Renal cortex interstitium (tissue), 11 donors: ENCODE measurements around the gene NPHP4. TPM values are rescaled to one million over a fixed set of nuclear protein-coding genes. Genes with fewer than 3 reads are reported as not detected.

Experiments used
- DNase-seq, 11 donors: peaks; one replicate each; pipeline ENCODE4 v3.0.0-alpha.2; 2013; ENCODE audit warnings: low read depth in 9 of 11, low spot score in 4 of 11; ENCODE audit errors: extremely low read depth in 1 of 11
- polyA plus RNA-seq, 3 donors: library from polyadenylated mRNA; unstranded; fragments of 120-200 nt; gene quantifications; one replicate each; pipeline ENCODE4 v1.2.1, GENCODE V29; 2013; ENCODE audit not compliant: insufficient read length in 3 of 3

NPHP4 gene
- polyA plus RNA-seq, 3 donors: 9.1 to 16.6 (median 13.0) TPM

GRCh38 chr1:5891137-5891536 lies 101.1 kb downstream of the NPHP4 start:
- no peak for DNase-seq

DNA sequence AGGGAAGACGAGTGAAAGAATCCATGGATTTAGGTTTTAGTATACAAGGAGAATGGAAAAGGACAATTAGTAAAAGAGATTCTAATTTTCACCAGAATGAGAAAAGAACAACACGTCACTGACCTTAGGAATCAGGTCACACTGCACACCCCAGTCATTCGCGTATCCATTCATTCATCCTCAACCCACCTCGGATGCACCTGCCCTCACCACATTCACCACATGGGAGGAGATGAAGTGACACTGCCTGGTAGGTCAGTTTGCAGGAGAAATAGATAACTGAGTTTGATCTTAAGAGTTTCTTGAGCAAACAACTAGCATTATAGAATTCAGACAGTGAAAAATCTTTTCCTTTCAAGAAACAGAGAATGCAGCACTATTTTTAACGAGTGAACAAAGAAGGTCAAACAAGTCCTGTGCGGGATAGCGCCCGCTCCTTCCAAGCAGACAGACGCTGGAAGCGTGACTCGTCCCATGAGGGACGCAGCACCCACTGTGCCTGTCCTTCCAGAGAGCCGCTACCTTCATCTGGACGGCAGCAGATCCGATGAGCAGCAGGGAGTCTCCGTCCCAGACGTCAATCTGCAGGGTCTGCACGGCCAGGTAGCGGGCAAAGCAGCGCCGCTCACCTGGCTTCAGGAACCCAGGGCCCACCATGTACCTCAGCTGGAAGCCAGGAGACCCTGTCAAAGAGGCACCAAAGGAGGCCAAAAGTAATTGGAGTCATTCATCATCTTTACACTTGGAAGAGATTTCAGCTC lies 101.7 kb downstream of the NPHP4 start:
- no peak for DNase-seq

DNA sequence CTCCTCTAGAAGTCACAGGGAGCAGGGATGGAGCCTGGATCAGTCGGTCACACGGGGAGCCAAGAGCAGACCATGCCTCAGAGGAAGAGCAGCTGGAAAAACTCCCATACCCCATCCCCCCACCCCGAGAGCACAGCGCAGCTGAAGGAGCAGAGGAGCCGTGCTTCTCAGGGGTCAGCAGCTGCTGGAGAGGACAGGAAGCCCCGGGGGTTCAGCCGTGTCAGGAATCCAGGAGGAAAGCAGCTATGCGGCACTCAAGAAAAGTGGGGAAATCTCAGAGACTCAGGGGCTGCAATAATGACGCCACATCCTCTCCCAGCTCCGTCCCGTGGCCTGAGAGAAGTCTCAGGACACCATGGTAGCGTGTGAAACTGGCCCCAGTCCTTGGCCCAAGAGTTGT lies 102.3 kb downstream of the NPHP4 start:
- peak in 2 of 11 donors; percentile 33 to 39 for DNase-seq

DNA sequence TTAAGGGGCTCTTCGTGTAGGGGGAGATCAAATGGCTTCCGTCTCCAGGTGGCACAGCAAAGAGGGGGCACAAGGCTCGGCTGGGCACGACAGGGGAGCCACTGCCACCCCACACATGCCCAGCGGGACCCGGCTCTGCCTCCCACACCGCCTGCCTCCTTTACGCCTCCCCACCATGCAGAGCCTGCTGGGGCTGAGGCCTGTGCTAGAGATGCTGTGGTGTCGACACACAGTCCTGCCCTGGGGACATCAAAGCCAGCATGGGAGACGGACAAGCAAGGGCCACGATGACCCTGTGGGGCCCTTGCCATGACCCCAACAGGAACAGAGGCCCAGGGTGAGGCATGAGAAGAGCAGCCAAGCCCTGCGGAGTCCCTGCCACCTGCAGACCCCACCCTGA lies 102.8 kb downstream of the NPHP4 start:
- DNase-seq: no peak

DNA sequence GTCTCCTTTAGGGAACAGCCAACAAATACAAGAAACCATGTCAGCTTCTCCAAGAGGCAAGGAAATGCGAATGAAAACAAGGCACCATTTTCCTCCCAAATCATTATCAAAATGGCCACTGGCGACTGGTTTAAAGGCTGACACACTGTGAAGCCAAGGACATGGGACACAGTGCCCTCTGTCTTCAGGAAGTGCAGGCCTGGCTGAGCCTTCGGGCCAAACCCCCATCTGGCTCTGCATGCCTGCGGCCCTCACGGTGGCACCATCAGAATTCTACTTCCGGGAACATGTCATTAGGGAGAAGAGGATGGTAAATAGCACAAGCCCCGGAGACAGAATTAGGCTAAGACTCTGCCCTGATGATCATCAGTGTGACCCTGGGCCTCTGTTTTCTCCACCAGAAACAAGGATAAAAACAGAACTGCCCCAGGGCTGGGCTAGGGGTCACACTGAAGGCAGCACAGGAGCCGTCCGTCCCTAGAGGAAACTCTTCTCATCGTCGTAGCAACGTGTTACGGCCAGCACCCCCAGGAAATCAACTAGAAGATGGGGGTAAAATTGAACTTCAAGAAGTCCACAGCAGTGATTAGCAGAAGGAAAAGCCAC lies 103.5 kb downstream of the NPHP4 start:
- no peak for DNase-seq

- no peak for DNase-seq
Measured at GRCh38 chr1:5887971-5888361, 104.3 kb downstream of the NPHP4 start.

DNA sequence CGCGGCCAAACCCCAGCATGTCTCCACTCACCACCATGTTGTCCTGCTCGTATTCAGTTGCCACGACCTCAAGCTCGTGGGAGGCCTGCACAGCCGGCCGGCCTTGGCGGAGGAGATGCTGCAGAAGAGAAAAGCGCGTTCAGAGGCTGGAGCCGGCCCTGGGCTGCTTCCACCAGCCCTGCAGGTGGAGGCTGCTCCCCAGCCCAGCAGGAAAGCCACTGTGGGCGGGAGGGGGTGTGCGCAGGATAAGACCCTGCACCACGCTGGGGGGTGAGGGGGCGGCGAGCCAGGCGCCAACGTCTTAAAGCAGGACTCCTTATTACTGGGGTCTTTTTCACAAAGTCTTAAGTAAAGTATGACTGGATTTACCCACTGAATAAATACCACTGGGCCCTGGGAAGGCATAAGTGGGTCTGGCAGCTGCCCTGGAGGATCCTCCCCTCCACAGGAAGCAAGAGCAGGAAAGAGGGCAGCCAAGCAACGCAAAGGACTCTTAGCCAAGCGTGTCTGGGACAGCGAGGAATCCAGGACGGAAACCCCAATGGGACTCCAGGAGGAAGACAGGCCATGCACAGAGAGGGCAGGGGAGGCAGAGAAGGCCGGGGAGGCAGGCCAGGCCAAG lies 104.8 kb downstream of the NPHP4 start:
- DNase-seq: no peak

- DNase-seq: no peak
Measured at GRCh38 chr1:5886541-5887348, 105.5 kb downstream of the NPHP4 start.

- no peak for DNase-seq
Measured at GRCh38 chr1:5886140-5886483, 106.1 kb downstream of the NPHP4 start.

DNA sequence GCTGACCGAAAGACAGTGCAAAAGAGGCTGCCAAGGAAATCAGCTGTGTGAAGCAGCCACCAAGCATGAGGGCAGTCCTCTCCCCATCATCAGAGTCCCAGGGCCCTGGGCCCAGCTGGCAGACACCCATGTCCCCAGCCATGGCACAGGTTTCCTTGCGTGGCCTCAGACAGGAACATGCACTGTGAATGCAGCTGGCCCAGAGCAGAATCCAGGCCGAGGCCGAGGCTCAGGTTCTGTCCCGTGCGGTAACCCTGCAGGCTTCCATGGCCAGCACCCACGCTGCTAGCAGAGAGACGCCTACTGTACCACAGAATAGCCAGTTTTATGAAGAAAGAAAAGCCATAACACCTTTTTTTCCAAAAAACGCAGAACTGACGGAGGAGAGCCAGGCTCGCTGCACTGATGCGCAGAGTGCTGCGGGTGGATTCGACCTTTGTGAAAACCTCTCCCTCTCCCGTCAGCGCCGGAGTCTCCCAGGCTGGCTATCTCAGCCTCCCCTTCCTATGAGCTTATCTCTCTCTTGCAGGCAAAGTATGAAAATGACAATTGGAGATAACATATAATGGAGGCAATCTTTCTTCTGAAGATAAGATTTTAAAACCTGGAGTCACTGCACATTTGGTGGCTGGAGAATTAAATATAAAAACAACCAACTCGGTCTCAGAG lies 106.6 kb downstream of the NPHP4 start:
- no peak for DNase-seq

GRCh38 chr1:5884110-5884509 lies 108.1 kb downstream of the NPHP4 start:
- DNase-seq: no peak

DNA sequence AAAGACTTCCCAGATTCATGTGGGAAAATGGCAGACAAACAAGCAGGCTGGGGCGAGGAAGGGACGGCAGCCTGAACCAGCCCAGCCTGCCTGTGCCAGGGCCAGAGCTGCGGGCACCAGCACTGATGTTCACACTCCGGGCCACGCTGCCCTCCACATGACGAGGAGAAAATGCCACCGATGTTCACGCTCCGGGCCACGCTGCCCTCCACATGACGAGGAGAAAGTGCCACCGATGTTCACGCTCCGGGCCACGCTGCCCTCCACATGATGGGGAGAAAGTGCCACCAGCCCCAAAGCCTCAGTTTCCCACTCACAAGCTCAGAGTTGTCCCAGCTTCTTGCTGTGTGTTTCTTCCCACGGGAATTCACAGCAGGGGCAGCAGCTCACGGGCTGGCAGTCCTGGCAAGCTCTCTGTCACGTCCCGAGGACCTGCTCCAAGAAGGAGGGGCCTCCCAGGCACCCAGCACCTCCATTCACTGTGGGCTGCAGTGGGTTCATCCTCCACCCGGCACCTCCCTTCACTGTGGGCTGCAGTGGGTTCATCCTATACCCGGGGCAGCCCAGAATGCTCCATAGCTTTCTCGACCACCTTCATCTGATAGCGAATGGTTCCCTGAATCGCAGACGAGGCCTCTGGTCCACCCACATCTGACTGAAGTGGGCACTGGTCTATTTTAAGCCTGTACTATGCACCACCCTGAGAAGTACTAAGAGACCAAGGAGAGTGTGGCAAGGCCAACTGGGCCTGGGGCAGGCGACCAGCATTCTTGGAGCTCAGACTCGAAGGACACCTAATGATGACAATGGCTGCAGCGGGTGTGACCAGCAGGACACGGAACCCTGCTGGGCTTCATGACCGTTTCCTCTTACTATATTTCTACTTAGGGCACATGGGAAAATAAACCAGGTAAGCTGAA lies 108.8 kb downstream of the NPHP4 start:
- DNase-seq: no peak

- DNase-seq: no peak
Measured at GRCh38 chr1:5882367-5883128, 109.7 kb downstream of the NPHP4 start.

- no peak for DNase-seq
Measured at GRCh38 chr1:5881526-5882222, 110.6 kb downstream of the NPHP4 start.

GRCh38 chr1:5880630-5881405 lies 111.4 kb downstream of the NPHP4 start:
- DNase-seq: no peak

DNA sequence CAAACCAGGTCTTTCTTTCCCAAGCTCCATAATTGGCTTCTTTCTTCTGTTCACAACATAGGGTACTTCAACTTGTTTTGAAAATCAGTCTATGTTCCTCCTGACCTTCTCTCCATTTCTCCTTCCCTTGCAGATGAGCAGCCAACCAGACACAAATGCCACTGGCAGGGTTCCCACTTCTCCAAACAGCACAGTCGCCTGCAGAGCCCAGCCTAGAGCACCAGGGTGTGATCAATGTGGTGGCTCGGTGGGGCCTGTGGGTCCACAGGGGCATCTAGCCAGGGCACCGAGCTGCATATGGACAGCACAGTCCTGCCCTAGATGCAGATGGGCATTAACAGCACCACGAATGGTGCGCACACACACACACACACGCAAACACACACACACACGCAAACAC lies 112.8 kb downstream of the NPHP4 start:
- no peak for DNase-seq
